ENCODE measurements around the gene KLHL29.
"Not testable (repeated sequence)": the region's sequence is repeated elsewhere in the genome, so short reads cannot be mapped to it uniquely, and the experiment has no call there.

The KLHL29 gene

GRCh38 chr2:23373666-23374065 lies 11.3 kb upstream of the KLHL29 start:
- DNase-seq: no peak

DNA sequence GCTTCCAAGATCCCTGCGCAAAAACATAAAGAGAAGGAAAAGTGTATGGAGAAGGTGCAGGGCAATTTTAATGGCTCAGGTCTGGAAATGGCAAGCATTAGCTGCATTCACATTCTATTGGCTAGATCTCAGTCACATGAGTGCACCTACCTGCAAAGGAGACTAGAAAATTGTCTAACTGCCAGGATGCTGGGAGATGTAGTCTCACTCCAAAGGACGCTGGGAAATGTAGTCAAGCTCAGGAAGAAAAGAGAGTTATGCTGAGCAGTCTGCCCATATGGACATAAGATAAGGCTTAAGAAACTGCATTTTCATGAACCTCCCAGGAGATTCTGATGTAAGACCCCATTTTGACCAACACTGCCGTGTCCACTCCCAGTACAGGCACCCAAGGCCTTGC lies 9.5 kb upstream of the KLHL29 start:
- no peak for DNase-seq

DNA sequence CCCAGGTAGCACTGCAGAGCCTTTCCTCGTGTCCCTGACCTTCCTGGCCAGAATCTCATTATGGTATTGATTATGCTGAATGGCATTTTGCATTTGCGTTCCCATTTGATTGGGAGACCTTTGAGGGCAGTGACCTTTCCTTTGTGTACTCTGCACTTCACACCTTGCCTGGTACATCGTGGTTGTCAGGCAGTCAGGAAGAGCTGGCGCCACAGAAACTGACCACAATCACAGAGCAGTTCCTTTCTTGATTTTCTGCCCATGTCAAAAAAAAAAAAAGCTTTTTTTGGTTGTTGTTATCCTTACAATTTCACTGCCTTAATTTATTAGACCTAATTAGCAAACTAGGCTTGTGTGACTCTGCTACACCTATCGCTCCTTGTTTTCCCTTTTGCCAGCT lies 8.9 kb upstream of the KLHL29 start:
- DNase-seq: no peak

GRCh38 chr2:23376972-23377371 lies 8.0 kb upstream of the KLHL29 start:
- no peak for DNase-seq

DNA sequence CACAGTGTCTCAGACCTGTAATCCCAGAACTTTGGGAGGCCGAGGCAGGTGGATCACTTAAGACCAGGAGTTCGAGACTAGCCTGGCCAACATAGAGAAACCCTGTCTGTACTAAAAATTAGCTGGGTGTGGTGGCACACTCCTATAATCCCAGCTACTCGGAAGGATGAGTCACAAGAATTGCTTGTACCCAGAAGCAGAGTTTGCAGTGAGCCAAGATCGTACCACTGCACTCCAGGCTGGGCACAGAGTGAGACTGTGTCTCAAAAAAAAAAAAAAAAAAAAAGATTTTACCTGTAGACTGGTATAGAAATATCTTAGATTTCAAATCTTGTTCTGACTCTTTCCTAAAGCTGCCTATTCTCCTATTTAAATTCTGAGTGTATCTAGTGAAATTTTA lies 7.2 kb upstream of the KLHL29 start:
- DNase-seq: no peak

DNA sequence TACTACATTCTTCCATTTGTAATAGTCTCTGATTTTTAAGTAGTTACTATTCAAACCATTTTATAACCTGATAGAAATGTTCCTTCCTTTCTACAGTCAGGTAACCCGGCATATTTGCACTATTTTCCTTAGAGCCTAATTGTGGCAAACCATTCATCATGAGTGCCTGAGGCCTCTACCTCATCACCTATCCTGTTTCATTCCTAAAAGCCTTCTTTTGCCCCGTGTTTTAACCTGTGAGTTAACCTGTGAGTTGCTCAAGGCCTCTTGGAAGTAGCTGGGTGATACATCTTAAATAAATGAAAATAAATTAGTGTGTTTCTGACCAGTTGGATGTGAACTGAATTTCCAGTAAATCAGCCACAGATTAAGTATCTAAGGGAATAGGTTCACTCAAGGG lies 6.5 kb upstream of the KLHL29 start:
- no peak for DNase-seq

DNA sequence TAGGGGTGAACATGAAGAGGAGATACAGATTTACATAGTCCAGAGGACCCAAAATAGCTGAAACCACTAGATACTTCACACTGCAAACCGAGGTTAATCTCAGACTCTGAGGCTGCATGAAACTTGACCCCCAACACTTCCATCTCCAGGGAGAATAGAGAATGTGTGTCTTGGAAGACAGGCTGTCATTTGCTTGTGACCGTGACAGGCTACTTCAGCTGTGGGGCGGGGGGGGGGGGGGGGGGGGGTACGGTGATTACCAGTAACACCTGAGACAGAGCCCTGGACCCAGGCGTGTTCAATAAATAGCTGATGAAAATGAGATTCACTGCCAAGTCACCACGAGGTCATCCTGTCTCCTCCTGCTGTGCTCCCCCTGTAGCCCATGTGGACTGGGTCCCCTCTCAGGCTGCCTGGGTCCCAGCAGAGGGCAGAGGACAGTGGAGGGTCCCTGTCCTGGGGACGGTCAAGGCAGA lies 5.7 kb upstream of the KLHL29 start:
- no peak for DNase-seq

DNA sequence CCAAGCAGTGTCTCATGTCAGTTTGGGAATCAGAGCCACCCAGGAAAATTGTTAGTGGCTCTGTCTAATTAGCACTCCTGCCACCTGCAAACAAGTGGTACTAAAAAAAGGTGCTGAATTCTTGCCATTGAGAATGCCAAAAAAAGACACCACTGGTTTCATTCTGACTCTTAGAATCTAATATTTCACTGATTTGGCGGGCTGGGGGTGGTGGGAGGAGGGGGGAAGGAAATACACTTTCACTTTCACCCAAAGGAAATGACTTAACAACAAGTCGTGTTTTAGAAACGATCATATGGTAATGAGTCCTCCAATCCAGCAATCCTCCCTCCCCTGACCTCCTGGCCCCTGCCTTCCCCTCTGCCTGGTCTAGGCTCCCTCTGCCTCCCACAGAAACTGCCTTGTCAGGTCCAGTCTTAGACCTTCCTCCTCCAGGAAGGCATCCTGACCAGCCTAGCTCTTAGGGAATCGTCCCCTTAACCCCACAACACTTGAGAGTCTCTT lies 4.4 kb upstream of the KLHL29 start:
- no peak for DNase-seq

- no peak for DNase-seq
Observed at GRCh38 chr2:23381084-23381483, 3.9 kb upstream of the KLHL29 start.

DNA sequence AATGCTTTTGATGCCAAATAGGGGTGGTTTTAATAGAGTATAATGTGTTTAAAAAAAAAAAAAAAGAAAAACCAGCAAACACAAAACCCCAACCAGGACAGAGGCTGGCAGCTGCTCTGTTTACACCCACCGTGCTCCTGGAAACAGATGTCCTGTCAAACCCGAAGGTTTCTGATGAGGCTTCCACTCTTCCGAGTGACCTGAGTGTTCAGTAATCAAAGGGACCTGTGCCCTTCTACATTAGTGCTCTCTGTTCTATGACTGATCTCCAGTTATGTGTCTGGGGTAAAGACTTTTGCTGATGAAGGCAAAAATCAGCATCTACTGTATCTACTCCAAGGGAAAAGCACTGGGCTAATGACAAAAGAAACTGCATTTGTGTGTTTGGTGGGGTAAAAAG lies 3.5 kb upstream of the KLHL29 start:
- DNase-seq: no peak

- no peak for DNase-seq
Observed at GRCh38 chr2:23383100-23383499, 1.9 kb upstream of the KLHL29 start.

DNA sequence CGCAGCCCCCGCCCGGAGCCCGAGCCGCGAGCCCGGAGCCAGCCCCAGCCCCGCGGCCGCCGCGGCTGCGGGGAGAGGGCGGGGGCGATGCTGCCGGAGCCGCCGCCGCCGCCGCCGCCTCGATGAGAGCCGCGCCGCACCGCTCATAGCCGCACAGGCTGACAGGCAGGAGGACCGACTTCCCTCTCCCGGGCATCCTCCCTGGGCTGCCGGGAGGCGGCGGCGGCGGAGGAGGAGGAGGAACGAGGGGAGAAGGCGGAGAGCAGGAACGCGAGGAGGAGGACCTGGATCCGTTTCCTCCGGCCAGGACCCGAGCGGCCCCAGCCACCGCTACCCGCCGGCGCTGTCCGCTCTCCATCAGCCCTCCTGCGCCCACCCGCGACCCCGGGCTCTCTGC lies 370 bp downstream of the KLHL29 start:
- no peak for DNase-seq

DNA sequence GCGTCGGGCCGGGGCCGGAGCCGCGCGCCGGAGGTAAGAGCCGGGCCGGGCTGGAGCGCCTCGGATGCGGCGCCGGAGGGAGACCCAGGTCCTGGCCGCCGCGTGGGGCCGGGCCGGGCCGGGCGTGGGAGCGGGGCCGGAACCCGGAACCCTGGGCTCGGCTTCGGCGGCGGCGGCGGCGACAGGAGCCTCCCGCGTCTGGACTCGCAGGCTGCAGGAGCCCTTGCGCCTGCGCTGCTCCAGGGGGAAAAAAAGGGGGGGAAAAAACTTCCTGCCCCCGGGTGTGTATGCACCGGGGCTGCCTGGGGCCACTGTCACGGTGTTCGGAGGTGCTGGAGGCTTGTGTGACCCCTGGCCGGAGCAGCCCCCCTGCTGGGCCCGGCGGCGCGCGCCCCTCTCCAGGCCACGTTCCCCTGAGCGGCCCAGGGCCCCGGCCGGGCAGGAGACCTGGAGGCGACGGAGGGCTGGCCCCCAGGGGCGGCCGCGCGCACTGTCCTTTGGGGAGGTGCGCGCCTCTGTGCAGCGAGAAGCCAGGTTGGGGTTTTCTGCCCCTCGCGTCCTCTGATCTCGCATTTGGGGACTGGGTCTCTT lies 864 bp downstream of the KLHL29 start:
- no peak for DNase-seq

DNA sequence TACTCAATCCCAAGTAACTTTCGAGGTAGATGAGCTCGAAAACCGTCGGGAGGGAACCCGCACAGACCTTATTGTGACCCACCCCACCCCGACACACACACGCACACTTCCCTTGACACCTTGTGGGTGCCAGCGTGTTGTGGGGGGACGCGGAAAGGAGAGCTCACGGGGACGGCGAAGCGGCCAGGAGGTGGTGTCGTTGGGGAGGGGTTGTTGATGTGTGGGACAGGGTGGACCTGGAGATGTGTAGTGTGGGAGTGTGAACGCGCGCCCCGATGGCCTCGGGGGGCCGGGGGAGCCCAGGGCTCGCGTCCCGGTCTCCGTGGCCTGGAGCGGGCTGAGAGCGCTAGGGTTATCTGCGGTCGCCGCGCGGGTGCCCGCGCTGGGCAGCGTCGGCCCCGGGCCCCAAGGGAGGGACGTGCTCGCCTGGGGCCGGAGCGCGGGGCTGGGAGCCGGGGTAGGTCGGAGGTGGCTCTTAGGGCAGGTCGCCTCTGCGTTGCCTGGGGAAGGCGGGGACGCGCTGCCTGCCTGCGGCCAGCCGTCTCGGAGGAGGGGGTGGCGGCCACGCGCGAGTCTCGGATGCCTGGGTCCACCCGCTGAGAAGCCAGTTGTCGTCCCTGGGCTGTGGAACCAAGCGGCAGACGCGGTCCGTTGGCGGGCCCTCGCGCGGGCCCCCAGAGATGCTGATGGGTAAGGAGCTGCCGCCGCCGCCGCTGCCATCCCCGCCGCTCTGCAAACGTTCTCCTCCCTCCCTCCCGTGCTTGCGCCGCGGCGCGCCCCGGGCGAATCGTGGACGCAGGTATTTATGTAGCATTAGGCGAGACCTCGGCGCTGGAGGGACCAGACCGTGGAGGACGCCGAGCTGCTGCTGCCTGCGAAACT lies 1.6 kb downstream of the KLHL29 start:
- no peak for DNase-seq

DNA sequence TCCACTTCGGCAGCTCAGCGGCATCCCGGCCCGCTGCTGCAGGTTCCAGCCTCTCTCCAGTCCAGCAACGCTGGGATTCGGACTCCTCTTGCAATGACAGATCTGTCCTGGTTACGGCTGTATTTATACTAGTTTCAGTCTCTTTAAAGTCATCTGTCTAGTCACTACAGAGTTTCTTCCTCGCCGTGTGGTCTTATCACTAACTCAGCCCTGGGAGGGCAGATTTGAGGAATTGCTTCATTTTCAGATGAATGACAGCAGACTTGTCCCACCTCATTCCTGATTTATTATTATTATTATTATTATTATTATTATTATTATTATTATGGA lies 2.2 kb downstream of the KLHL29 start:
- no peak for DNase-seq

- no peak for DNase-seq
Observed at GRCh38 chr2:23387845-23388244, 2.9 kb downstream of the KLHL29 start.

- no peak for DNase-seq
Observed at GRCh38 chr2:23388294-23388693, 3.3 kb downstream of the KLHL29 start.

DNA sequence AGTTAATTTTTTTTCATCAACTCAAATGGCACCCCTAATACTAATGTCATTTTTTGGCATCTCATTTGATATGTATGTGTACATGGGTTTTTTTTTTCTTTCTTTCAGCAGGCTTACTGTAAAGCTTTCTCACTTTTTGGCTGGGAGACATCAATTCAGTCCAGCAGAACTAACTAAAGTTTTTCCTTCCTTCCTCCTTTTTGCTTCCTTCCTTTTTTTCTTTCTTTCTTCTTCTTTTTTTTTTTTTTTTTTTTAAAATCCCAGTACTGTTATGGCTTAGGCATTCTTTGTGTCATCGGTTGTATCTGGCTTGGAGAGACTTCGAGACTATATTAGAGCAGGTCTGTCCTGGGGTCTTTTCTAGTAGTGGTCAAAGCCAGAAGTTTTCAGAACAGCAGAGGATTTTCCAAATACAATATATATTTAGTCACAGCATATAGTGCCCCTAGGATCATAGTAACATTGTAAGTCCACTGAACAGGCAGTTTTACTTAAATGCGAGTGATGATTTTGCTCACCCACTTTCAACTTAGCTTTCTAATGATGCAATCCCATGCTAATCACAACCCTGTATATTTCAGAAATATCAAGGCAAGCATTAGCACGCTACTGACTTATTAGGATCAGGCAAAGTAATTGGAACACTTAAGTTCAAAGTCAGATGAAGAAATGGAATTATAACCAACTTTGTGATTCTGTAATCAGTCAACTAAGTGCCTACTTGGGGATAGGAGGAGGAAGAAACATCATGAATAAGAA lies 4.0 kb downstream of the KLHL29 start:
- no peak for DNase-seq

- DNase-seq: no peak
Observed at GRCh38 chr2:23390152-23390551, 5.2 kb downstream of the KLHL29 start.

- DNase-seq: not testable (repeated sequence)
Observed at GRCh38 chr2:23391237-23391736, 6.3 kb downstream of the KLHL29 start.

GRCh38 chr2:23393722-23394121 lies 8.7 kb downstream of the KLHL29 start:
- DNase-seq: no peak

GRCh38 chr2:23394700-23395099 lies 9.7 kb downstream of the KLHL29 start:
- no peak for DNase-seq

DNA sequence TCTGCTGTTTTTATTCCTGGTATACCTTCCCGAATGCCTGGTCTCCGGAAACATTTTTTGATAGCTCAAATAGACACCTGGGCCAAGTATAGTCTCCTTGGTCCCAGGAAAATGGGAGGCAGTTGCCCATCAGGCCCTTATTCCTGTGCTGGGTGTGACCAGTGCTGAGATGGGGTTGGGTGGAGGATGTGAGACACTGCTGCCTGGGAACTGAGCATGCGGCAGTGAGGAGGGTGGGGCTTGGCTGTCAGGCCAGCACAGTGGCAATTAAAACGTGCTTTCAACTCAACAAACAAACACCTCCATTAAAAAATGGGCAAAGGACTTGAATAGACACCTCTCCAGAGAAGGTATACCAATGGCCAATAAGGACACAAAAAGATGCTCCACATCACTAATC lies 12.5 kb downstream of the KLHL29 start:
- no peak for DNase-seq
